Fibroblast of lung (primary cell): ENCODE results near the gene XRRA1.

ENCODE experiments used
- CTCF ChIP-seq, 2 donors: IDR thresholded peaks in 1 of 2; conservative IDR thresholded peaks in 1 of 2; 1 replicate in 1 of 2; 2 replicates in 1 of 2; pipeline ENCODE4 v1.5.1; 2011 to 2012; ENCODE audit warnings: low read length in 2 of 2, control low read depth in 1 of 2, inconsistent platforms in 1 of 2, low read depth in 1 of 2, mild to moderate bottlenecking in 1 of 2
- EZH2 ChIP-seq: IDR thresholded peaks from 2 replicates; pipeline ENCODE4 v1.5.1; 2012; ENCODE audit warnings: low read length, control low read depth, mild to moderate bottlenecking; ENCODE audit errors: missing control alignments

GRCh38 chr11:74820763-74821162, 128.1 kb downstream of the XRRA1 start:
- TF ChIP-seq EZH2, result no peak
- no peak for TF ChIP-seq CTCF (conservative IDR thresholded peaks at IDR 0.05 in 1 of 2, IDR thresholded peaks at IDR 0.05 in 1 of 2; ENCODE audit: low read depth in 1 of 2, low read length in 2 of 2)
